PFSK-1 (cell line): ENCODE data around the gene TMOD2.

Experiments
- FOXP2 ChIP-seq: optimal IDR thresholded peaks from 2 replicates; pipeline ENCODE3; 2011; ENCODE audit warnings: borderline replicate concordance, control low read depth, inconsistent platforms; ENCODE audit not compliant: insufficient read depth; ENCODE audit errors: extremely low read length, extremely low read depth
- POLR2AphosphoS5 ChIP-seq: IDR thresholded peaks from 2 replicates; pipeline ENCODE4 v1.6.1; 2012; ENCODE audit warnings: low read depth, mild to moderate bottlenecking, control low read depth, low read length, moderate library complexity
- SIN3A ChIP-seq: IDR thresholded peaks from 2 replicates; pipeline ENCODE4 v1.6.1; 2012; ENCODE audit warnings: mild to moderate bottlenecking, low read length, moderate library complexity, borderline replicate concordance; ENCODE audit not compliant: insufficient read depth
- TAF1 ChIP-seq: IDR thresholded peaks from 2 replicates; pipeline ENCODE4 v1.6.1; 2012; ENCODE audit warnings: low read length, control low read depth, borderline replicate concordance; ENCODE audit not compliant: insufficient read depth
- TF ChIP-seq, protein P1 (sequence below), 2 experiments: IDR thresholded peaks; 2 replicates each; pipeline versions ENCODE4 v1.6.1 to v1.8.0; 2011 to 2012; ENCODE audit warnings: low read depth in 2 of 2, low read length in 2 of 2, control low read depth in 1 of 2, inconsistent platforms in 1 of 2, mild to moderate bottlenecking in 1 of 2, moderate library complexity in 1 of 2; ENCODE audit not compliant: insufficient read depth in 1 of 2

TMOD2 gene

DNA sequence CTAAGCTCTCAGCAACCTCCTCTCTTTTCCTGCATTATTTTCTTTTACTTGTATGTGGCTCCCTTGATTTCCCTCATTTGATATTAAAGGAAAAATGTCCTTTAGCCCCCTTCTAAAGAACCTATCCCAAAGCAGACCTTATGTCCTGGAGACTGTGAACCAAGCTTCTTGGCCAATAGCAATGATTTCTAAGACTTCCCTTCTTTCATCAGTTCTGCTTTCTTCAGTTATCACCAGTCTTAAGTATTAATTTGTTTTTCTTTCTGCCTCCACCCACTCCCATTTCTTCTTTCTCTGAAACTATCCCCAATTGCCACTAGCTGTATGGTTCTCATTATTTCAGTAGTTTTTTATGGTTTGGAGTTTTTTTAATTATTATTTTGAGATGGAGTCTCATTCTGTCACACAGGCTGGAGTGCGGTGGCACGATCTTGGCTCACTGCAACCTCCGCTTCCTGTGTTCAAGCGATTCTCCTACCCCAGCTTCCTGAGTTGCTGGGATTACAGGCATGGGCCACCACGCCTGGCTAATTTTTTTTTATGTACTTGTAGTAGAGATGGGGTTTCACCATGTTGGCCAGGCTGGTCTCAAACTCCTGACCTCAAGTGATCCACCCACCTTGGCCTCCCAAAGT, 90.1 kb downstream of the TMOD2 start:
- TF ChIP-seq POLR2AphosphoS5 (no peak), FOXP2 (no peak), TAF1 (no peak), SIN3A (no peak)
- TF ChIP-seq, protein P1, sequence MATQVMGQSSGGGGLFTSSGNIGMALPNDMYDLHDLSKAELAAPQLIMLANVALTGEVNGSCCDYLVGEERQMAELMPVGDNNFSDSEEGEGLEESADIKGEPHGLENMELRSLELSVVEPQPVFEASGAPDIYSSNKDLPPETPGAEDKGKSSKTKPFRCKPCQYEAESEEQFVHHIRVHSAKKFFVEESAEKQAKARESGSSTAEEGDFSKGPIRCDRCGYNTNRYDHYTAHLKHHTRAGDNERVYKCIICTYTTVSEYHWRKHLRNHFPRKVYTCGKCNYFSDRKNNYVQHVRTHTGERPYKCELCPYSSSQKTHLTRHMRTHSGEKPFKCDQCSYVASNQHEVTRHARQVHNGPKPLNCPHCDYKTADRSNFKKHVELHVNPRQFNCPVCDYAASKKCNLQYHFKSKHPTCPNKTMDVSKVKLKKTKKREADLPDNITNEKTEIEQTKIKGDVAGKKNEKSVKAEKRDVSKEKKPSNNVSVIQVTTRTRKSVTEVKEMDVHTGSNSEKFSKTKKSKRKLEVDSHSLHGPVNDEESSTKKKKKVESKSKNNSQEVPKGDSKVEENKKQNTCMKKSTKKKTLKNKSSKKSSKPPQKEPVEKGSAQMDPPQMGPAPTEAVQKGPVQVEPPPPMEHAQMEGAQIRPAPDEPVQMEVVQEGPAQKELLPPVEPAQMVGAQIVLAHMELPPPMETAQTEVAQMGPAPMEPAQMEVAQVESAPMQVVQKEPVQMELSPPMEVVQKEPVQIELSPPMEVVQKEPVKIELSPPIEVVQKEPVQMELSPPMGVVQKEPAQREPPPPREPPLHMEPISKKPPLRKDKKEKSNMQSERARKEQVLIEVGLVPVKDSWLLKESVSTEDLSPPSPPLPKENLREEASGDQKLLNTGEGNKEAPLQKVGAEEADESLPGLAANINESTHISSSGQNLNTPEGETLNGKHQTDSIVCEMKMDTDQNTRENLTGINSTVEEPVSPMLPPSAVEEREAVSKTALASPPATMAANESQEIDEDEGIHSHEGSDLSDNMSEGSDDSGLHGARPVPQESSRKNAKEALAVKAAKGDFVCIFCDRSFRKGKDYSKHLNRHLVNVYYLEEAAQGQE (IDR thresholded peaks at IDR 0.05; ENCODE audit: insufficient read depth in 1 of 2, low read depth in 2 of 2, low read length in 2 of 2) = no peak

DNA sequence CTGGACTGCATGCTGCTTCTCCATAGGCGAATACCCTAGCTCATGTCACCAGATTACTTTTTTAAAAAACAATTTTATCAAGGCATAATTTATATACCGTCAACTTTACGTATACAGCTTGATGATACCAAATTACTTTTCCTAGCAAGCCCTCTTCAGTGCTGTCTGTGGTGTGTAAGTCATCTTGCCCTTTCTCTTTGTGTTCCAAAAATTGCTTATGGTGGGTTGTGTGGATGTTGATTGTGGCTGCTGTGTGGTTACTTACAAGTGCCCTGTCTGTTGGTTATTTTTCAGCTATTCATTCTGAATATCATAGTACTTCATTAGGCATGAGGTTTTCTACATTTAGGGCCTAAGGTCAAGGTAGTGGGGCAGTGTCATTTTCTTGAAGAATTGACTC, 90.9 kb downstream of the TMOD2 start:
- TF ChIP-seq TAF1 (no peak), POLR2AphosphoS5 (no peak), SIN3A (no peak), FOXP2 (no peak)
- TF ChIP-seq, protein P1 (IDR thresholded peaks at IDR 0.05; ENCODE audit: insufficient read depth in 1 of 2, low read depth in 2 of 2, low read length in 2 of 2) = no peak

DNA sequence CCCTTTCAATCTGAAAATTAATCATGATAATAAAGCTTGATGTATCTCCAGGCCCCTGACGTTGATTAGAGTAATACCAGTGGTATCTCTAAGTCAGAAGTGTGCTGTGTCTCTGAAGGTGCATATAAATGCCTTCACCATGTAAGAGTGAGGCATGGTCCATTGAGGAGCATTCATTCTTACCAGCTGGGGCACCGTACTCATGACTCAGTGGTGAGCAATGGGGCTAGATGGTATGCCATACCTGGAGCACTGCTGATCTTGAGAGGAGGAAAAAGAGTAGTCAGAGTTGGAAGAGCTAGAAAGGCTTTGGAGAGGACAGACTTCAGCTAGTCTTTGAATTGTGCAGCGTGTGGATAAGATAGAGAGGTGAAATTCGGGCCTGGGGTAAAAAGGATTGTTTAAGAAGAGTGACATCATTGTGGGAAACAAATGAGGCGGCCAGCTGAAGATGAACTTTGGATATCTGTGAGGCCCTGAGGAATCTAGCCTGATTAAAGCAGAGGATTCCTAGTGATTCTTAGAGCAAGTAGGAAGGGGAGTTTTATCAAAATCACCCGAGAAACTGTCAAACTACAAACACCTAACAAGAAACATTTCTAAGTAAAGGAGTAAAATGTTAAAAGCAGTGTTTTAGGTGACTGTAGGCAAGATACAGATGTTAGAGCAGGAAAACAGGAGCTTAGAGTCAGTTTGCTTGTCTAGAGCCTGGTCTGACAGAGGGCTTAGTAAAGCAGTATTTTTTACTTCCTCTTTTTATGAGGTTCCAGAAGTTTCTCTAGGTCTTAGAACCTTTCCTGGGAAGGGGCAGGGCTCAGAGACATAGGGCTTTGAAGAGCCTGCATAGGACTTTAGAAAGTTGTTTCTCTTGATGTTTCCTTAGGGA, 91.7 kb downstream of the TMOD2 start:
- TF ChIP-seq SIN3A = no peak

DNA sequence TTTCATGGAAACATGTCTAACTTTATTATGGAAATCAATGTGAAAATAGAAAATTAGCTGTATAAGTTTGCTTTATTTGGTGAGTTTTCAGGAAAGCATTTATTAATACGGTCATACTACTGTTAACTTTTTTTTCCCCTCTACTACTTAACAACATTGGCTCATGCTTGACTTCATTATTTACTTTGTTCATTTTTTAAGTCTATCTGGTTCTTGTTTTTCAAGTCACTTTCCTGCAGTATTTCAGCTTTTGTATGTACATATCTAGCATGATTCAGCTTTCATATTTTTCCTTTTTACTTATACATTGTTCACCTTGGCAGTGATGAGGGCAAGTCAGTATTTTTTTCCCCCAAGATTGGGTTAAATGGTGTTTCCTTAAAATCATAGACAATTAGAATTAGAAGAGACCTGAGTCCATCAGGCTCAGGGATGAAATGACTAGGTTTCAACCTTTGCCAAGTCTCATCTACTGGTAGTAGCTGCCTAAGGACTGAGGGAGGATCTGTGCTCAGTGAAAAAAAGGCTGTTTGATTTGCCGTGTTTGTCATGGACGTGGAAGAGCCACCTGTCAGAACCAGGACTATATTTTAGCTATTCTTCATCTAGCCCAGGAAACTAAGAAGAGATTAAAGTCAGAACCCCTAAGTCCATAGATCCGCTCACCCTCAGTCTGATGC, 93.5 kb downstream of the TMOD2 start:
- TF ChIP-seq POLR2AphosphoS5 = no peak
- TF ChIP-seq TAF1 = no peak
- no peak for TF ChIP-seq FOXP2
- TF ChIP-seq, protein P1 (IDR thresholded peaks at IDR 0.05; ENCODE audit: insufficient read depth in 1 of 2, low read depth in 2 of 2, low read length in 2 of 2) = no peak
- no peak for TF ChIP-seq SIN3A

DNA sequence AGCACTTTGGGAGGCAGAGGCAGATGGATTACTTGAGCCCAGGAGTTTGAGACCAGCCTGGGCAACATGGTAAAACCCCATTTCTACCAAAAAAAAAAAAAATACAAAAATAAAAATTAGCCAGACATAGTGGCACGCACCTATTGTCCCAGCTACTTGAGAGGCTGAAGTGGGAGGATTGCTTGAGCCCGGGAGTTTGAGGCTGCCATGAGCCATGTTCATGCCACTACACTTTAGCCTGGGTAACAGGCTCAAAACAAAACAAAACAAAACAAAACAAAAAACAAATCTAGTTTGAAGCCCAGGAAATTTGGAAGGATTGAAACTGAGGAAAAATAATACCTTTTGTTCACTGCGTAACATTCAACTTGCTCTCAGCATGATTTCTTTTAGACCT, 94.7 kb downstream of the TMOD2 start:
- TF ChIP-seq POLR2AphosphoS5 (no peak), SIN3A (no peak), FOXP2 (no peak), TAF1 (no peak; the same call in 1 of the 2 replicates)
- TF ChIP-seq, protein P1 (IDR thresholded peaks at IDR 0.05; ENCODE audit: insufficient read depth in 1 of 2, low read depth in 2 of 2, low read length in 2 of 2) = no peak
